Nephron (organoid): Measurements from ENCODE around the gene SELENOW.

Experiments
- H3K27ac Mint-ChIP-seq, 3 experiments: 2 replicates each; pipeline ENCODE4 v1.8.0; 2020; ENCODE audit warnings: mixed read lengths in 3 of 3, mild to moderate bottlenecking in 2 of 3, moderate library complexity in 1 of 3
- H3K27me3 Mint-ChIP-seq: 2 replicates; pipeline ENCODE4 v1.8.0; 2021; ENCODE audit warnings: low read depth, mild to moderate bottlenecking, moderate library complexity, mixed read lengths
- H3K36me3 Mint-ChIP-seq: 2 replicates; pipeline ENCODE4 v1.8.0; 2020; ENCODE audit warnings: low read depth, mixed read lengths
- H3K4me1 Mint-ChIP-seq: 2 replicates; pipeline ENCODE4 v1.8.0; 2020; ENCODE audit warnings: mixed read lengths
- H3K4me3 Mint-ChIP-seq, 3 experiments: 2 replicates each; pipeline ENCODE4 v1.8.0; 2020; ENCODE audit warnings: mild to moderate bottlenecking in 3 of 3, mixed read lengths in 3 of 3, moderate library complexity in 2 of 3
- H3K9me3 Mint-ChIP-seq: 2 replicates; pipeline ENCODE4 v1.8.0; 2020; ENCODE audit warnings: mixed read lengths
- CTCF ChIP-seq, 3 experiments: fragments of 200-600 bp; sonication (generic); IDR thresholded peaks; one replicate each; pipeline ENCODE4 v1.5.0; 2021; ENCODE audit warnings: antibody characterized with exemption in 3 of 3; ENCODE audit not compliant: unreplicated experiment in 3 of 3

The SELENOW gene

GRCh38 chr19:47755762-47756626 lies 22.5 kb upstream of the SELENOW start:
- Mint-ChIP-seq H3K4me1 (no peaks in the 10 kb centered on the region), H3K4me3 (no peak overlapping the region), H3K27ac (no peak overlapping the region), H3K27me3 (peaks cover 4% of the 10 kb centered on the region), H3K36me3 (peaks cover 45% of the 10 kb centered on the region), H3K9me3 (no peaks in the 10 kb centered on the region)
- no peak for TF ChIP-seq CTCF (IDR thresholded peaks at IDR 0.05; ENCODE audit: unreplicated experiment in 3 of 3)

GRCh38 chr19:47756627-47756929 lies 21.9 kb upstream of the SELENOW start:
- no peak for TF ChIP-seq CTCF (IDR thresholded peaks at IDR 0.05; ENCODE audit: unreplicated experiment in 3 of 3)
- H3K4me1 Mint-ChIP-seq: no peaks in the 10 kb centered on the region
- H3K27me3 Mint-ChIP-seq: peaks cover 4% of the 10 kb centered on the region
- H3K9me3 Mint-ChIP-seq: no peaks in the 10 kb centered on the region
- H3K36me3 Mint-ChIP-seq: peaks cover 45% of the 10 kb centered on the region
- no peak overlapping the region for H3K27ac Mint-ChIP-seq
- no peak overlapping the region for H3K4me3 Mint-ChIP-seq

- H3K27me3 Mint-ChIP-seq: peaks cover 4% of the 10 kb centered on the region
- H3K9me3 Mint-ChIP-seq: no peaks in the 10 kb centered on the region
- peaks cover 45% of the 10 kb centered on the region for H3K36me3 Mint-ChIP-seq
- no peaks in the 10 kb centered on the region for H3K4me1 Mint-ChIP-seq
- H3K27ac Mint-ChIP-seq: peak overlapping the region in 1 of 3 experiments; percentile 68
- TF ChIP-seq CTCF (IDR thresholded peaks at IDR 0.05; ENCODE audit: unreplicated experiment in 3 of 3): no peak
- H3K4me3 Mint-ChIP-seq: peak overlapping the region in 1 of 3 experiments; percentile 33
Measured at GRCh38 chr19:47756953-47757608, 21.4 kb upstream of the SELENOW start.

- peaks cover 4% of the 10 kb centered on the region for H3K27me3 Mint-ChIP-seq
- no peak for TF ChIP-seq CTCF (IDR thresholded peaks at IDR 0.05; ENCODE audit: unreplicated experiment in 3 of 3)
- no peak overlapping the region for H3K4me3 Mint-ChIP-seq
- no peaks in the 10 kb centered on the region for H3K4me1 Mint-ChIP-seq
- H3K36me3 Mint-ChIP-seq: peaks cover 44% of the 10 kb centered on the region
- H3K27ac Mint-ChIP-seq: no peak overlapping the region
- no peaks in the 10 kb centered on the region for H3K9me3 Mint-ChIP-seq
Measured at GRCh38 chr19:47757617-47758442, 20.7 kb upstream of the SELENOW start.

GRCh38 chr19:47758443-47758804 lies 20.1 kb upstream of the SELENOW start:
- H3K9me3 Mint-ChIP-seq: no peaks in the 10 kb centered on the region

More at GRCh38 chr19:47758443-47758804, 20.1 kb upstream of the SELENOW start:
- TF ChIP-seq CTCF (IDR thresholded peaks at IDR 0.05; ENCODE audit: unreplicated experiment in 3 of 3): no peak
- Mint-ChIP-seq H3K4me1 (no peaks in the 10 kb centered on the region), H3K27me3 (peaks cover 4% of the 10 kb centered on the region), H3K36me3 (peaks cover 38% of the 10 kb centered on the region), H3K27ac (no peak overlapping the region), H3K4me3 (no peak overlapping the region)
